Prostate gland (tissue), 2 donors: ENCODE measurements around the gene SLC28A1.

ENCODE experiments used
- CTCF ChIP-seq, 4 experiments: fragments of 200-600 bp in 2 of 4; fragments of 450-650 bp in 2 of 4; sonication (generic) in 2 of 4; IDR thresholded peaks; 1 replicate in 3 of 4; 2 replicates in 1 of 4; pipeline ENCODE4 v1.5.1; 2016 to 2019; ENCODE audit warnings: antibody characterized with exemption in 4 of 4, mild to moderate bottlenecking in 2 of 4, moderate library complexity in 2 of 4
- POLR2A ChIP-seq: fragments of 450-650 bp; IDR thresholded peaks from one replicate; pipeline ENCODE4 v1.6.1; 2016; ENCODE audit warnings: antibody characterized with exemption, mild to moderate bottlenecking
- POLR2AphosphoS5 ChIP-seq: sonication (generic); formaldehyde crosslinking; IDR thresholded peaks from one replicate; pipeline ENCODE4 v1.6.1; 2017; ENCODE audit warnings: antibody characterized with exemption

- TF ChIP-seq POLR2A (no peak), CTCF (IDR thresholded peaks at IDR 0.05) (no peak), POLR2AphosphoS5 (no peak)
These were observed 50.7 kb downstream of the SLC28A1 start for GRCh38 chr15:84934942-84935729.
